HepG2 (cell line): ENCODE data around the gene LRRC3C. TPM values are rescaled to one million over a fixed set of nuclear protein-coding genes. Genes with fewer than 3 reads are reported as not detected.
A peak's percentile ranks its signal among the peaks of the same experiment; 100 is the strongest.

ENCODE experiments used
- BCL6 ChIP-seq: IDR thresholded peaks from 2 replicates; pipeline ENCODE4 v1.6.1; 2016; ENCODE audit warnings: missing genetic modification reagents, missing compliant biosample characterization
- CERS6 ChIP-seq: sonication (generic); formaldehyde crosslinking; IDR thresholded peaks from 2 replicates; pipeline ENCODE4 v1.5.0; 2020; ENCODE audit warnings: missing genetic modification reagents
- SALL1 ChIP-seq: sonication (generic); formaldehyde crosslinking; IDR thresholded peaks from 2 replicates; pipeline ENCODE4 v1.8.0; 2022; ENCODE audit warnings: mild to moderate bottlenecking, missing genetic modification reagents
- SKIL ChIP-seq: sonication (generic); formaldehyde crosslinking; IDR thresholded peaks from 2 replicates; pipeline ENCODE4 v1.8.0; 2022; ENCODE audit warnings: missing genetic modification reagents, mild to moderate bottlenecking, moderate library complexity, borderline replicate concordance
- SRSF9 ChIP-seq: fragments of 200-400 bp; formaldehyde crosslinking; IDR thresholded peaks from 2 replicates; pipeline ENCODE4 v1.6.1; 2018; ENCODE audit warnings: borderline replicate concordance, mild to moderate bottlenecking, low read depth, low read length; ENCODE audit not compliant: insufficient read depth, poor library complexity, severe bottlenecking
- ZFP82 ChIP-seq: sonication (generic); formaldehyde crosslinking; IDR thresholded peaks from 2 replicates; pipeline ENCODE4 v1.5.1; 2020; ENCODE audit warnings: mild to moderate bottlenecking, missing genetic modification reagents, borderline replicate concordance
- ZKSCAN8 ChIP-seq: IDR thresholded peaks from 2 replicates; pipeline ENCODE4 v1.6.1; 2016; ENCODE audit warnings: borderline replicate concordance, missing genetic modification reagents, missing compliant biosample characterization
- ZMAT5 ChIP-seq: sonication (generic); formaldehyde crosslinking; IDR thresholded peaks from 2 replicates; pipeline ENCODE4 v1.5.0; 2020; ENCODE audit warnings: mild to moderate bottlenecking, low read depth, missing genetic modification reagents, borderline replicate concordance
- ZNF205 ChIP-seq: IDR thresholded peaks from 2 replicates; pipeline ENCODE4 v1.6.1; 2018; ENCODE audit warnings: missing biosample characterization, missing genetic modification reagents
- ZNF407 ChIP-seq: sonication (generic); formaldehyde crosslinking; IDR thresholded peaks from one replicate; pipeline ENCODE4 v1.5.1; 2020; ENCODE audit warnings: mild to moderate bottlenecking, missing genetic modification reagents; ENCODE audit errors: not compliant biosample characterization
- ZNF557 ChIP-seq: sonication (generic); formaldehyde crosslinking; IDR thresholded peaks from 2 replicates; pipeline ENCODE4 v1.4.0; 2020; ENCODE audit warnings: missing genetic modification reagents
- ZNF580 ChIP-seq: IDR thresholded peaks from 2 replicates; pipeline ENCODE4 v1.6.1; 2016; ENCODE audit warnings: low read depth, borderline replicate concordance
- ZNF597 ChIP-seq: sonication (generic); formaldehyde crosslinking; IDR thresholded peaks from 2 replicates; pipeline ENCODE4 v1.5.0; 2020; ENCODE audit warnings: missing genetic modification reagents
- ZNF713 ChIP-seq: sonication (generic); formaldehyde crosslinking; IDR thresholded peaks from 2 replicates; pipeline ENCODE4 v1.4.0; 2020; ENCODE audit warnings: mild to moderate bottlenecking, missing genetic modification reagents
- ZSCAN31 ChIP-seq: sonication (generic); formaldehyde crosslinking; IDR thresholded peaks from 2 replicates; pipeline ENCODE4 v1.5.0; 2020; ENCODE audit warnings: low read depth, mild to moderate bottlenecking, missing genetic modification reagents
- polyA plus RNA-seq, 8 experiments: library from polyadenylated mRNA; depleted of rRNA in 3 of 8; stranded (reverse) in 7 of 8; unstranded in 1 of 8; fragments of >200 nt; fragmentation: Illumina TruSeq in 4 of 8; extraction: Trizol in 4 of 8; gene quantifications; 2 replicates each; pipeline versions ENCODE4 v1.2.1 to v1.2.3, GENCODE V29; 2011 to 2016; ENCODE audit warnings: low read depth in 4 of 8, missing spikeins in 1 of 8, mixed read lengths in 1 of 8; ENCODE audit not compliant: insufficient read depth in 1 of 8
- total RNA-seq, 5 experiments: library from RNA; depleted of rRNA; stranded (reverse); fragments of >200 nt; fragmentation: Illumina TruSeq; extraction: Trizol; gene quantifications; 2 replicates each; pipeline ENCODE4 v1.2.3, GENCODE V29; 2016; ENCODE audit warnings: low read depth in 1 of 5

The LRRC3C gene
- total and polyA plus RNA-seq, 2 of the 13 experiments (the other 11 are each of a cell fraction or from before 2014, with no cell fraction given), result 0.17 TPM; not detected in 1

GRCh38 chr17:39951924-39952679, 24.6 kb downstream of the LRRC3C start (continued):
- no peak for TF ChIP-seq ZNF407
- TF ChIP-seq ZFP82 (CRISPR knock-in tag), result no peak
- no peak for TF ChIP-seq ZNF597
- no peak for TF ChIP-seq ZKSCAN8 (CRISPR knock-in tag)
- no peak for TF ChIP-seq ZNF713
- no peak for TF ChIP-seq BCL6 (CRISPR knock-in tag)
- TF ChIP-seq ZNF580 (CRISPR knock-in tag), result no peak
- TF ChIP-seq ZNF557 (CRISPR knock-in tag), result no peak
- TF ChIP-seq ZMAT5 (CRISPR knock-in tag), result no peak
- peak; percentile 42; the same call in 1 of the 2 replicates for TF ChIP-seq SALL1 (CRISPR knock-in tag)
- no peak for TF ChIP-seq ZNF205
- TF ChIP-seq CERS6 (CRISPR knock-in tag), result no peak
- TF ChIP-seq SRSF9, result no peak
- TF ChIP-seq ZSCAN31 (CRISPR knock-in tag), result no peak
- no peak for TF ChIP-seq SKIL (CRISPR knock-in tag)
